Measurements from ENCODE around the gene SYT1.

The SYT1 gene

GRCh38 chr12:79283364-79283763, 418.8 kb downstream of the SYT1 start:
- no peak for DNase-seq (ENCODE audit: extremely low spot score)
- TF ChIP-seq CTCF (IDR thresholded peaks at IDR 0.05; ENCODE audit: control extremely low read depth, extremely low read depth, low read depth, missing control alignments), result no peak
- POLR2A ChIA-PET, result no interaction called here
- CTCF ChIA-PET, result interaction anchor here (1.1 kb wide), 1 partner anchor 14 kb away, joined by 4 read pairs; no protein-coding TSS in a partner anchor

- ChIA-PET POLR2A (no interaction called here), CTCF (interaction anchor here (1.3 kb wide), 1 partner anchor 13 kb away, joined by 4 read pairs; no protein-coding TSS in a partner anchor)
- TF ChIP-seq CTCF (IDR thresholded peaks at IDR 0.05; ENCODE audit: control extremely low read depth, extremely low read depth, low read depth, missing control alignments), result no peak
- no peak for DNase-seq (ENCODE audit: extremely low spot score)
Measured at GRCh38 chr12:79288911-79289310, 424.3 kb downstream of the SYT1 start.

- CTCF ChIA-PET, result no interaction called here
- POLR2A ChIA-PET, result no interaction called here
- DNase-seq (ENCODE audit: extremely low spot score), result no peak
- no peak for TF ChIP-seq CTCF (IDR thresholded peaks at IDR 0.05; ENCODE audit: control extremely low read depth, extremely low read depth, low read depth, missing control alignments)
Measured at GRCh38 chr12:79291711-79292110, 427.1 kb downstream of the SYT1 start.

- CTCF ChIA-PET, result no interaction called here
- POLR2A ChIA-PET, result no interaction called here
- no peak for DNase-seq (ENCODE audit: extremely low spot score)
- no peak for TF ChIP-seq CTCF (IDR thresholded peaks at IDR 0.05; ENCODE audit: control extremely low read depth, extremely low read depth, low read depth, missing control alignments)
Measured at GRCh38 chr12:79294590-79294989, 430.0 kb downstream of the SYT1 start.

- POLR2A ChIA-PET, result no interaction called here
- CTCF ChIA-PET, result no interaction called here
- no peak for TF ChIP-seq CTCF (IDR thresholded peaks at IDR 0.05; ENCODE audit: control extremely low read depth, extremely low read depth, low read depth, missing control alignments)
- DNase-seq (ENCODE audit: extremely low spot score), result no peak
Measured at GRCh38 chr12:79295572-79295971, 431.0 kb downstream of the SYT1 start.

- CTCF ChIA-PET, result no interaction called here
- no peak for DNase-seq (ENCODE audit: extremely low spot score)
- POLR2A ChIA-PET, result no interaction called here
- TF ChIP-seq CTCF (IDR thresholded peaks at IDR 0.05; ENCODE audit: control extremely low read depth, extremely low read depth, low read depth, missing control alignments), result no peak
Measured at GRCh38 chr12:79296133-79296532, 431.6 kb downstream of the SYT1 start.

GRCh38 chr12:79296871-79297270, 432.3 kb downstream of the SYT1 start:
- ChIA-PET CTCF (interaction anchor here (1.5 kb wide), 1 partner anchor 14 kb away, joined by 4 read pairs; no protein-coding TSS in a partner anchor), POLR2A (no interaction called here)
- TF ChIP-seq CTCF (IDR thresholded peaks at IDR 0.05; ENCODE audit: control extremely low read depth, extremely low read depth, low read depth, missing control alignments), result no peak
- DNase-seq (ENCODE audit: extremely low spot score), result no peak
